BLaER1 (cell line): ENCODE data around the gene ZFPM1.

Experiments
- H3K27ac ChIP-seq: shearing (Covaris generic); formaldehyde crosslinking; 2 replicates; pipeline ENCODE4 v1.8.1; 2022
- H3K27me3 ChIP-seq: shearing (Covaris generic); formaldehyde crosslinking; 2 replicates; pipeline ENCODE4 v1.8.1; 2022
- H3K36me3 ChIP-seq: shearing (Covaris generic); formaldehyde crosslinking; 2 replicates; pipeline ENCODE4 v1.8.1; 2022
- H3K4me1 ChIP-seq: shearing (Covaris generic); formaldehyde crosslinking; 2 replicates; pipeline ENCODE4 v1.8.1; 2022
- H3K4me2 ChIP-seq: shearing (Covaris generic); formaldehyde crosslinking; 2 replicates; pipeline ENCODE4 v1.8.1; 2022
- H3K4me3 ChIP-seq: shearing (Covaris generic); formaldehyde crosslinking; 2 replicates; pipeline ENCODE4 v1.8.1; 2022
- H3K9ac ChIP-seq: shearing (Covaris generic); formaldehyde crosslinking; 2 replicates; pipeline ENCODE4 v1.8.1; 2022
- H3K9me3 ChIP-seq: shearing (Covaris generic); formaldehyde crosslinking; 2 replicates; pipeline ENCODE4 v1.8.1; 2022
- H4K20me1 ChIP-seq: shearing (Covaris generic); formaldehyde crosslinking; 2 replicates; pipeline ENCODE4 v1.8.1; 2022
- Cebpa-rat ChIP-seq: shearing (Covaris generic); IDR thresholded peaks from 2 replicates; pipeline ENCODE4 v1.8.1; 2022

The ZFPM1 gene

DNA sequence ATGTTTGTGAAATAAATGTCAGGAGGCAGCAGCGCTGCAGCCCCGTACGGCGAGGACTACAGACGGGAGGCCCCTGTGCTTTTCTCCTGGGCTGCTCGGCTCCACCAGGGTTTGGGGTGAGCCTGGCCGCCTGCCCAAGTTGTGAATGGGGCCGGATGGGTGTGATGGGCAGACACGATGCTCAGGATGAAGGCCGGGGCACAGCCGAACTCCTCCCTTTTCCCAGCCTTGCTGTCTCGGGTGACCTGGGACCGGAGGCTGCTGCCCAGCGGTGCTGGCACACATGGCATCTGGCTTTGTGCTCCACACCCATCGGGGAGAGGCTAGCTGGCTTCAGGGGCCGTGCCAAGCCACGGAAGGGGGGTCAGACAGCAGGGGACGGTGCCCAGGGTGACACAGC lies 34.2 kb upstream of the ZFPM1 start:
- no peak overlapping the region for H3K9ac ChIP-seq
- H3K4me3 ChIP-seq, result no peak overlapping the region
- H3K36me3 ChIP-seq, result no peaks in the 10 kb centered on the region
- no peak overlapping the region for H3K27ac ChIP-seq
- 0 out of 2 replicates have a peak, but pooled peaks cover 5% of the 10 kb centered on the region for H4K20me1 ChIP-seq
- no peaks in the 10 kb centered on the region for H3K9me3 ChIP-seq
- H3K4me2 ChIP-seq, result no peak overlapping the region
- H3K27me3 ChIP-seq, result peaks cover 8% of the 10 kb centered on the region
- no peak for TF ChIP-seq Cebpa-rat
- H3K4me1 ChIP-seq, result no peaks in the 10 kb centered on the region

- peaks cover 17% of the 10 kb centered on the region for H3K27me3 ChIP-seq
- H3K4me2 ChIP-seq, result no peak overlapping the region
- peaks cover 13% of the 10 kb centered on the region; the same call in 1 of the 2 replicates for H4K20me1 ChIP-seq
- H3K9me3 ChIP-seq, result no peaks in the 10 kb centered on the region
- no peak overlapping the region for H3K27ac ChIP-seq
- H3K4me3 ChIP-seq, result no peak overlapping the region
- TF ChIP-seq Cebpa-rat, result no peak
- no peak overlapping the region for H3K9ac ChIP-seq
- H3K36me3 ChIP-seq, result no peaks in the 10 kb centered on the region
- H3K4me1 ChIP-seq, result peaks cover 7% of the 10 kb centered on the region; the same call in 1 of the 2 replicates
Measured at GRCh38 chr16:88419790-88420189, 33.3 kb upstream of the ZFPM1 start.

DNA sequence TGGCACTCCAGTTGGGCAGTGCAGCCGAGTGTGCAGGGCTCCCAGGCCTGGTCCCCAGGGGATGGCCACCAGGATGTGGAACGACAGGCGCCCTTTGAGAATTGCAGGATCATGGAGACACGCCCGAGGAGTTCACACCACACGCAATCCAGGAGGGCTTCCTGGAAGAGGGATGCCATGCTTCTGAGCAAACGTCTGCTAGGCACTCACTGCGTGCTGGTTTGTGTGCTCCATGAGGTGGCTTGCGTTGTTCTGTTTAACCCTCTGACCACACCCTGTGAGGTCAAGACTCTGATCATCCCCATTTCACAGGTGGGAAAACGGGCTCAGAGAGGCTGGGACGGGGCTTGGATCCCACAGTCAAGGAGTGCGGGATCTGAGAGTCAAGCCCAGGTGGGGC lies 32.6 kb upstream of the ZFPM1 start:
- Histone ChIP-seq H3K27ac (no peak overlapping the region), H3K36me3 (no peaks in the 10 kb centered on the region), H4K20me1 (peaks cover 20% of the 10 kb centered on the region), H3K27me3 (peaks cover 24% of the 10 kb centered on the region), H3K4me1 (peaks cover 7% of the 10 kb centered on the region; the same call in 1 of the 2 replicates), H3K4me2 (no peak overlapping the region), H3K4me3 (no peak overlapping the region), H3K9me3 (no peaks in the 10 kb centered on the region), H3K9ac (no peak overlapping the region)
- TF ChIP-seq Cebpa-rat, result no peak

DNA sequence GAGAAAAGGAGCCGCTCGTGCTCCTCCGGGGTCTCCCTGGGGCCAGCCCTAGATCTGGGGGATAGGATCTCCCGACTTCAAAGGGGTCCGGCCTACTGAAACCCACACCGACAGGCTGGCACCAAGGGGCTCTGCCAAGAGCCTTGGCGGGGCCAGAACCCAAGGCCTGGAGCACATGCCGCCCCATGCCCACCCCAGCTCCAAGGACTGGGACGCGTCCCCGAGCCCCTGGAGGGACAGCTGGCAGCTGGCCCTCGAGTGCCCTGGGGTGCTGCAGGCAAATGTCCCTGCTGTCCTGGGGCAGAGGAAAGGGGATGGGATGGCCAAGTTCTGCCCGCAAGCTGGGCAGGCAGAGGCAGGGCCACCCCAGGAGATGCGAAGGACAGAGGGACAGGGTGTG lies 31.8 kb upstream of the ZFPM1 start:
- peaks cover 7% of the 10 kb centered on the region; the same call in 1 of the 2 replicates for H3K4me1 ChIP-seq
- no peak overlapping the region for H3K4me3 ChIP-seq
- no peak for TF ChIP-seq Cebpa-rat
- H3K4me2 ChIP-seq, result no peak overlapping the region
- no peak overlapping the region for H3K9ac ChIP-seq
- no peak overlapping the region for H3K27ac ChIP-seq
- peaks cover 28% of the 10 kb centered on the region for H4K20me1 ChIP-seq
- H3K36me3 ChIP-seq, result no peaks in the 10 kb centered on the region
- H3K27me3 ChIP-seq, result peaks cover 32% of the 10 kb centered on the region
- no peaks in the 10 kb centered on the region for H3K9me3 ChIP-seq

- H4K20me1 ChIP-seq, result peaks cover 34% of the 10 kb centered on the region
- no peak overlapping the region for H3K9ac ChIP-seq
- H3K4me2 ChIP-seq, result no peak overlapping the region
- H3K4me3 ChIP-seq, result no peak overlapping the region
- peaks cover 7% of the 10 kb centered on the region; the same call in 1 of the 2 replicates for H3K4me1 ChIP-seq
- peaks cover 33% of the 10 kb centered on the region for H3K27me3 ChIP-seq
- no peaks in the 10 kb centered on the region for H3K9me3 ChIP-seq
- H3K27ac ChIP-seq, result no peak overlapping the region
- no peak for TF ChIP-seq Cebpa-rat
- no peaks in the 10 kb centered on the region for H3K36me3 ChIP-seq
Measured at GRCh38 chr16:88421871-88422433, 31.1 kb upstream of the ZFPM1 start.

GRCh38 chr16:88422733-88423447 lies 30.2 kb upstream of the ZFPM1 start:
- Histone ChIP-seq H3K9ac (no peak overlapping the region), H3K27me3 (peaks cover 33% of the 10 kb centered on the region), H3K36me3 (no peaks in the 10 kb centered on the region), H3K4me2 (no peak overlapping the region), H3K4me1 (peaks cover 12% of the 10 kb centered on the region; the same call in 1 of the 2 replicates), H3K9me3 (no peaks in the 10 kb centered on the region), H3K4me3 (no peak overlapping the region), H3K27ac (no peak overlapping the region), H4K20me1 (peaks cover 43% of the 10 kb centered on the region)
- no peak for TF ChIP-seq Cebpa-rat

DNA sequence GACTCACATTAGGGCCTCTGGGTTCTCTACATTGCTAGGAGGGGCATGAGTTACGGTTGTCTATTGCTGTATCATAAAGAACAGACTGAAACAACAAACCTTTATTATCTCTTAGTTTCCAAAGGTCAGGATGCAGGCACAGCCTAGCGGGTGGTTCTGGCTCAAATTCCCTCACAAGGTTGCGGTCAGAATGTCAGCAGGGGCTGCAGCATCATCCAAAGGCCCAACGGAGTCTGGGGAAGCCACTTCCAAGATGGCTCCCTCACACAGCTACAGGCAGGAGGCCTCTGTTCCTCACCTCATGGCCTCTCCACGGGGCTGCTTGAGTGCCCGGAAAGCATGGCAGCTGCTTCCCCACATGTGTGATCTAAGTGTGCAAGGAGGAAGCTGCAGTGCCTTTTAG lies 29.6 kb upstream of the ZFPM1 start:
- TF ChIP-seq Cebpa-rat, result no peak
- Histone ChIP-seq H3K36me3 (no peaks in the 10 kb centered on the region), H3K27me3 (peaks cover 33% of the 10 kb centered on the region), H3K4me3 (no peak overlapping the region), H3K4me2 (no peak overlapping the region), H3K9ac (no peak overlapping the region), H3K27ac (no peak overlapping the region), H3K9me3 (no peaks in the 10 kb centered on the region), H4K20me1 (peaks cover 48% of the 10 kb centered on the region), H3K4me1 (peaks cover 17% of the 10 kb centered on the region)

DNA sequence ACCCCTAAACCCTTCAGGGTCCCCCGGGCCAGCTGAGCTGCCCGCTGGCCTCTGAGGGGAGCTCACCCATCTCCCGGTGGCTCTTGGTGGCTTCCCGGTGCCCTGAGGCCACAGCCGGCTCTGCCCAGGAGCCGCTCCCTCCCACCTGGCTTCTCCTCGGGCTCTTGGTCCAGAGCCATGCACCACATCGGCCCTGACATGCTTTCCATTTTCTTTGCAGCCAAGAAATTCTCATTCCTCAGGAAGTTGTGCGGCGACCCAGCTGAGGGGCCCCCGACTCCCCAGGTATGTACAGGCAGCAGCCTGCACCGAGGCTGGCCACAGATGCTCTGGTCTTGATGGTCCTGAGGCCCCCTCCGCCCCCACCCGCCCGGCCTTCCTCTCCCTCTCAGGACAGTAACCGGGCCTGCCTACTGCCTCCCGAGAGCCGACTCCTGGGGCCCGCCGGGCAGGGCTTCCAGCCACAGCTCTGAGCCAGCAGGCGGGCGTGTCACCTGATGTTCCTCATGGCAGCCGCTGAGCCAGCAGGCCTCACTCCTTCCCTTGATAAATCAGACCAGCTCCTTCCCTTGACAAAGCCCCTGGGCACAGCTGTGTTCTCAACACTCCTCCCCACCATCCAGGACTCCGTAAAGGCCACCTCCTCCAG lies 28.4 kb upstream of the ZFPM1 start:
- Histone ChIP-seq H3K4me1 (peaks cover 30% of the 10 kb centered on the region), H4K20me1 (peaks cover 54% of the 10 kb centered on the region), H3K9me3 (no peaks in the 10 kb centered on the region), H3K27ac (no peak overlapping the region), H3K36me3 (no peaks in the 10 kb centered on the region), H3K9ac (no peak overlapping the region), H3K4me3 (no peak overlapping the region), H3K4me2 (peak overlapping the region; percentile 23; the same call in 1 of the 2 replicates), H3K27me3 (peaks cover 36% of the 10 kb centered on the region)
- no peak for TF ChIP-seq Cebpa-rat

- Histone ChIP-seq H4K20me1 (peaks cover 54% of the 10 kb centered on the region), H3K27me3 (peaks cover 37% of the 10 kb centered on the region), H3K4me2 (no peak overlapping the region), H3K36me3 (no peaks in the 10 kb centered on the region), H3K27ac (no peak overlapping the region), H3K9ac (no peak overlapping the region), H3K4me3 (no peak overlapping the region), H3K9me3 (no peaks in the 10 kb centered on the region), H3K4me1 (peaks cover 38% of the 10 kb centered on the region)
- TF ChIP-seq Cebpa-rat, result no peak
Measured at GRCh38 chr16:88426018-88426417, 27.1 kb upstream of the ZFPM1 start.

GRCh38 chr16:88427376-88427775 lies 25.7 kb upstream of the ZFPM1 start:
- no peak overlapping the region for H3K4me3 ChIP-seq
- peaks cover 50% of the 10 kb centered on the region for H3K27me3 ChIP-seq

More at GRCh38 chr16:88427376-88427775, 25.7 kb upstream of the ZFPM1 start:
- Histone ChIP-seq H4K20me1 (peaks cover 66% of the 10 kb centered on the region), H3K9ac (no peak overlapping the region), H3K4me1 (peaks cover 51% of the 10 kb centered on the region), H3K9me3 (no peaks in the 10 kb centered on the region), H3K4me2 (peak overlapping the region; percentile 99; the same call in 1 of the 2 replicates), H3K27ac (no peak overlapping the region), H3K36me3 (no peaks in the 10 kb centered on the region)
- no peak for TF ChIP-seq Cebpa-rat
